Mesodermal cell (in vitro differentiated cells): Measurements from ENCODE around the gene LDLRAD4.

ENCODE experiments used
- H3K27ac ChIP-seq: 2 replicates; pipeline ENCODE4 v1.7.0; 2013; ENCODE audit warnings: mild to moderate bottlenecking, low read depth, low read length, moderate library complexity; ENCODE audit not compliant: severe bottlenecking
- H3K36me3 ChIP-seq: 2 replicates; pipeline ENCODE4 v1.7.1; 2013; ENCODE audit warnings: mild to moderate bottlenecking, low read length, moderate library complexity; ENCODE audit not compliant: control insufficient read depth, insufficient read depth
- H3K4me1 ChIP-seq: one replicate; pipeline ENCODE4 v1.7.1; 2013; ENCODE audit warnings: mild to moderate bottlenecking, low read length; ENCODE audit not compliant: insufficient read depth, control insufficient read depth, poor library complexity, severe bottlenecking
- H3K4me3 ChIP-seq: 2 replicates; pipeline ENCODE4 v1.7.0; 2013; ENCODE audit warnings: low read length, control low read depth, mild to moderate bottlenecking; ENCODE audit not compliant: insufficient read depth, poor library complexity, severe bottlenecking; ENCODE audit errors: extremely low read depth
- H3K9me3 ChIP-seq: 2 replicates; pipeline ENCODE4 v1.7.1; 2013; ENCODE audit warnings: mild to moderate bottlenecking, low read length, moderate library complexity; ENCODE audit not compliant: control insufficient read depth
- WGBS, 2 experiments: methylation state at CpG; one replicate each; pipeline ENCODE4 v1.1.5; 2013; ENCODE audit warnings: missing lambda C conversion rate in 2 of 2; ENCODE audit not compliant: insufficient coverage in 2 of 2; 5-methylcytosine and 5-hydroxymethylcytosine counted together

Gene LDLRAD4

DNA sequence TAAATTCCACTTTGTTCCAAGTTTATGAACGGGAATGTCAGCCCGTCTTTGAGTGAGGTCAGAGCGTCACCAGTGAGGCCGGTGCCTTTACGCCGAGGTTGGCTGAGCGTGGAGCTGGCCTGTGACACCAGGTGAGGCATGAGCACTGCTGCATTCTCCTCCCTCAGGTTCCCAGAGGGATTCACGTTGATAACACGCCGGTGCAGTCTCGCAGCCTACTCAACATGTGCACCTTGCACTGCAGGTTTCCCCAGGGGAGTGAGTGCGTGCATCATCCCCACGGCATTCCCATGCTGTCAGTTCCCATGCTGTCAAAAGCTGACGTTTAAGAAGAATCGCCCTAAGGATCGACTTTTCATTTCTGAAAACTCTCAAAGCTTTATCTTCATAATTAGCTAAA, 213.3 kb downstream of the LDLRAD4 start:
- no peak overlapping the region for H3K4me3 ChIP-seq
- no peaks in the 10 kb centered on the region for H3K4me1 ChIP-seq
- WGBS, 2 experiments, result 90 to 97% methylated on average over 13 to 16 of the region's 16 CpGs
- H3K36me3 ChIP-seq, result no peaks in the 10 kb centered on the region
- H3K27ac ChIP-seq, result no peak overlapping the region
- H3K9me3 ChIP-seq, result no peaks in the 10 kb centered on the region

DNA sequence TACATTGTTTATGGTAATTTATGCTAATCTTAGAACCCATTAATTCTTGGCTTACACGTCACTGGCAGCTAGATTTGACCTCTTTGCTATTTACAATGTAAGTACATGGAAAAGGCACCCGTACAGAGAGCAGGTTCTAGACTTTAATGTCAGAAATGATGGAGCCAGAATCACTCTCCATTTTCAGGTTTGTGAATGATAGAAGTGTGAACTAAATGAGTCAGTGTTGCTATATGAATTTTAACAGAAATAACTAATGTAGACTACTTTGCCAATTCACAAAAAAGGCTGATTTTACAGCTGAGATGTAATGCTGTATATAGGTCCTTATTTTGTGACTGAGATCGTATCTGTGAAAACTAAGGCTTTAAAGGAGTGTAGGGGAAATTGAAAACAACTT, 214.6 kb downstream of the LDLRAD4 start:
- no peaks in the 10 kb centered on the region for H3K9me3 ChIP-seq
- no peaks in the 10 kb centered on the region for H3K36me3 ChIP-seq
- no peak overlapping the region for H3K27ac ChIP-seq
- H3K4me3 ChIP-seq, result no peak overlapping the region
- 94 to 100% methylated on average over 2 of the region's 3 CpGs for WGBS, 2 experiments
- H3K4me1 ChIP-seq, result no peaks in the 10 kb centered on the region

DNA sequence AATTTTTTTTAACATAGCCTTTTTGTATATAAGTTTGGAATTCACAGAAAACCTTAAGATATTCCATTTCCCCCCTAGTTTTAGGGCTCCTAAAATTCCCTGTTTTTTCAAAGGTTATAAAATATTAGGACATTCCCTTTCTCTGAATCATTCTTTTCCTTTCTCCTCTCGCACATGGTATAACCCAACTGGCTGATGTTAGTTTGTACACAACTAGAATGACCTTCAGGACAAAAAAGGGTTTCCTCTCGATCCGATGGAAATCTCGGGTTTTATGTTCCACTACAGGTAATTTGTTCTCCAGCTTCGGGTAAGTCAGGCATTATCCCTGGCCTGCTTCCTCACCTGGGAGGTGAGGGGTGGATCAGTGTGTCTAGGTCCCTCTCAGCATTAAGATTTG, 215.1 kb downstream of the LDLRAD4 start:
- Histone ChIP-seq H3K4me1 (no peaks in the 10 kb centered on the region), H3K36me3 (no peaks in the 10 kb centered on the region), H3K27ac (no peak overlapping the region), H3K9me3 (no peaks in the 10 kb centered on the region), H3K4me3 (no peak overlapping the region)
- WGBS, 2 experiments, result 70 to 91% methylated on average over 2 to 4 of the region's 5 CpGs

DNA sequence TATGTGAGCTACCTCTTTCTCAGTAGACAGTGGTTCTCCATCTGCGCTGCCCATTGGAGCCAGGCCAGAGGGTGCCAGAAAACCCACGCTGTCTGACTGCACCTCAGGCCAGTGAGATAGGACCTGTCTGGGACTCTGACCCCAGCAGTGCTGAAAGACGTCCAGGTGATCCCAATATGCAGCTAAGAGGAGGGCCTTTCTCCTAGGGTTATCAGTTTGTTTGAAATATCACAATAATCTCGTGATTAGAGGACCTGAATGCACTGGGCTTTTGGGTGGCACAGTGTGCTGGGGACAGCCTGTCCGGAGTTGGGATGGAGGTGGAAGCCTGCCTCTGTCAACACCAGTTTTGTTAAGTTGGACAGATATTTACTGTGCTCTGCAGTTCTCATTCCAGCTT, 216.3 kb downstream of the LDLRAD4 start:
- H3K9me3 ChIP-seq, result no peaks in the 10 kb centered on the region
- WGBS, 2 experiments, result 90 to 98% methylated on average over 4 to 5 of the region's 5 CpGs
- H3K27ac ChIP-seq, result no peak overlapping the region
- H3K4me3 ChIP-seq, result no peak overlapping the region
- no peaks in the 10 kb centered on the region for H3K36me3 ChIP-seq
- no peaks in the 10 kb centered on the region for H3K4me1 ChIP-seq

DNA sequence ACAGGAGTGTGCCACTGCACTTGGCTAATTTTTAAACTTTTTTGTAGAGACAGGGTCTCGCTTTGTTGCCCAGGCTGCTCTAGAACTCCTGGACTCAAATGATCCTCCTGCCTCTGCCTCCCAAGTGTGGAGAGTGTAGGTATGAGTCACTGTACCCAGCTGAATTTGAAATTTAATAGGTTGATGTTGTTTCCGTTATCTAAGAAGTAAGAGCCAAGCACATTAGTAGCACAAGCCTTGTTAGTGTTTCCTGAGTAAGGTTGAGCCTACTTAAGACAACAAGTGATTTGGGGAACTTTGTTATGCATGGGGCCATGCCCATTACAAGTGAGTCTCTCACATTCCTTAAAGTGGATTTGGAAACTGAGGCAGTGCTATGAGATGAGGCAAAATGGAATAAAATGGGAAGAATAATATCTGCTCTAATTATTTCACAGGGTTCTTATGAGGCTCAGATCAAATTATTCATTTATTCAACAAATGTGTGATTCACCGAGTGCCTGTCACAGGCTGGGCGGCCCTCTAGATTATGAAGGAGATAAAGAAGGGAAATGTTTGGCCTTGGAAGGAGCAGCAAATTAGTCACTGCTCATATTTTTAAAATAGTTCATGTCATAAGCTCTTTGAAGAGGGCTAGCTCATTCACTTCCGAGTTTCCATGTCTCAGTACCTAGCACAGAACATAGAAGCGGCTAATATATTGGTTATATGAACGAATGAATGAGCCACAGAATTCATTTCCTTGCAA, 217.2 kb downstream of the LDLRAD4 start:
- 91 to 94% methylated on average over 2 to 3 of the region's 7 CpGs for WGBS, 2 experiments
- Histone ChIP-seq H3K9me3 (no peaks in the 10 kb centered on the region), H3K4me1 (no peaks in the 10 kb centered on the region), H3K27ac (no peak overlapping the region), H3K36me3 (no peaks in the 10 kb centered on the region), H3K4me3 (no peak overlapping the region)

DNA sequence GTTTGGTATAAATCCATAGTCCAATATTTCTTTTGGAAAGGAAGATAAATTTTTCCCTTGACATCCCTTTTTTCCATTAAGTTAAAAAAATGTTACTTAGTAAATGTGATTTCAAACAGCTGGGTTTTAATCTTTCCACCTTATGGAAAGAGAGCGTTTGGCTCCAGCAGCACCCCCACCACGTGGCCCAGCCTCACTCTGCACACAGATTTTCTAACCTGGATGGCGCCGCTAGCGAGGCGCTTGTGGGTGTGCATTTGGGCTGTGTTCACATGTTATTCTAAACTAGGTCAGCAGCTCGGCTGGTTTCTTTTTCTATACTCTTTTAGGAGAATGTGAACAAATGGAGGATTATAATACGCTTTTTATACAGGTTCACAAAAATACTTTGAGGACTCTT, 218.0 kb downstream of the LDLRAD4 start:
- H3K36me3 ChIP-seq, result no peaks in the 10 kb centered on the region
- no peak overlapping the region for H3K4me3 ChIP-seq
- 88 to 90% methylated on average over 2 to 8 of the region's 8 CpGs for WGBS, 2 experiments
- H3K27ac ChIP-seq, result no peak overlapping the region
- H3K9me3 ChIP-seq, result no peaks in the 10 kb centered on the region
- H3K4me1 ChIP-seq, result no peaks in the 10 kb centered on the region

DNA sequence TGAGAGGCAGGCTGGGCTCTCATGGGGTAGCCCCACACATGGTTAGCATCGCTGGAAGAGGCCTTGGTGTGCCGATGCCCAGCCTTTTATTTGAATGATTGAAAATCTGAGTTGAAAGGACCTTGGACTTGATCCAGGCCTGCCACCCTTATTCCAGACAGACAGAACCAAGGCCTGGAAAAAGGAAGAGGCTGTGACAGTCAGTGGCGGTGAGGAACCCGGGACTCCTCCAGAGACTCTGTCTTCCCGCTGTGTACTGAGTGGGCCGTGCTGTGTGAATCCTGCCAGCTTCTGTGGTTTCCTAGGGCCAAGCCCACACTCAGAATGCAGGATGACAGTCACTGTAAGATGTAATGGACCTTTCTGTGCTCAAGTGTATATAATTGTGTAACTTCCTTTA, 218.5 kb downstream of the LDLRAD4 start:
- Histone ChIP-seq H3K4me3 (no peak overlapping the region), H3K27ac (no peak overlapping the region), H3K36me3 (no peaks in the 10 kb centered on the region), H3K9me3 (no peaks in the 10 kb centered on the region), H3K4me1 (no peaks in the 10 kb centered on the region)
- WGBS, 2 experiments, result 91 to 100% methylated on average over 4 to 6 of the region's 6 CpGs

DNA sequence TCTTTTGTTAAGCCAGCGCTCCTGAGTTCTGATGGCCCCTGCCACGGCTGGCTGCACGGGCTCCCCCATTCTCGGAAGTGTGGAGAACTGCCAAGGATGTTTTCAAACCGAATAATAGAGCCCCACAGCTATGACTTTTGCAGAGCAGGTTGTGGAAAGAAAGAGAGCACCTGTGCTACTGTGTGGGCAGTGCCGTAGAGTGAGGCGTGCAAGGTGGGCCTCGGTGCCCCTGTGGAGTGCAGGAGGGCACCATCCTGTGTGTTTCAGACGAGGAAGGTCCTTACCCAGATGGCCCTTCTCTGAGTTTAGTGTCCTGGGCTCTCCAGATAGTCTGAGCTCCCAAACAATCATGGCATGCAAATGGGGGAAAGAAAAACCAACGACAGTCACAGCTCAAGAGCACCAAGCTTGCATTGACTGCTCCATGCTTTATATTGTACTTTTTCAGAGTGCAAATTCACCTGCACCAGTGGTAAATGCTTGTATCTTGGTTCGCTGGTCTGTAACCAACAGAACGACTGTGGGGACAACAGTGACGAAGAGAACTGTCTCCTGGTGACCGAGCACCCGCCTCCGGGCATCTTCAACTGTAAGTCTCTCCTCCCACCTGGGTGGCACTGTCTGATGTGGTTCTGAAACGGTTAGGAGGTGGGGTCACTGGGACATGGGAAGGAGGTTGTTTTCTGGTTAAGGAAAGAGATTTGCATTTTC, 219.4 kb downstream of the LDLRAD4 start:
- H3K9me3 ChIP-seq, result no peaks in the 10 kb centered on the region
- H3K4me3 ChIP-seq, result no peak overlapping the region
- H3K36me3 ChIP-seq, result no peaks in the 10 kb centered on the region
- 85 to 86% methylated on average over 9 to 12 of the region's 17 CpGs for WGBS, 2 experiments
- H3K27ac ChIP-seq, result no peak overlapping the region
- H3K4me1 ChIP-seq, result no peaks in the 10 kb centered on the region

DNA sequence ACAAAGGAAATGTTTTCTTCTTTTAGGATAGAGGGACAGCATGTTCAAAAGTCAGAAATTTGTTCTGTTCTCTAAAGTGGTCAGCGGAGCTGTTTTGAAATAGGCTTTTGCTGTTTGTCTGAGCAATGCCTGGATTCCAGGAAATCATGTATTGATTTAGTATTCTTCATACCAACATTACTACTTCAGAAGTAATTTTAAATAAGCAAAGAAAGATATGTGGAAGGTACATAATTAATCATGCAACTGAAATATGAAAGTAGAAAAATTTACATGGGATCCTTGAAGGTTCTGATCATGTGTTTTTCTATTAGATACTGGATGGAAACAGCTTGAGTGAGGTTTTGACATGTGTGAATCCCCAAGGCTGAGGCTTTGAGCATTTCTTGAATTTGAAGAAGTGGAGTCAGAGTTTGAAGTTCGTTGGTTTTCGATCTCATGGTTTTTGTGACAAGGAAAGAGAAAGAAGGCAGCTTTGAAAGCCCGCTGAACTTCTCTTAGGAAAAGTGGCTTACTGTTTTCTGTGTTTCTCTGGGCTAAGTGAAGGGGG, 220.0 kb downstream of the LDLRAD4 start:
- no peaks in the 10 kb centered on the region for H3K36me3 ChIP-seq
- no peaks in the 10 kb centered on the region for H3K4me1 ChIP-seq
- H3K9me3 ChIP-seq, result no peaks in the 10 kb centered on the region
- no peak overlapping the region for H3K4me3 ChIP-seq
- WGBS, 2 experiments, result 91 to 93% methylated on average over 3 of the region's 4 CpGs
- no peak overlapping the region for H3K27ac ChIP-seq

DNA sequence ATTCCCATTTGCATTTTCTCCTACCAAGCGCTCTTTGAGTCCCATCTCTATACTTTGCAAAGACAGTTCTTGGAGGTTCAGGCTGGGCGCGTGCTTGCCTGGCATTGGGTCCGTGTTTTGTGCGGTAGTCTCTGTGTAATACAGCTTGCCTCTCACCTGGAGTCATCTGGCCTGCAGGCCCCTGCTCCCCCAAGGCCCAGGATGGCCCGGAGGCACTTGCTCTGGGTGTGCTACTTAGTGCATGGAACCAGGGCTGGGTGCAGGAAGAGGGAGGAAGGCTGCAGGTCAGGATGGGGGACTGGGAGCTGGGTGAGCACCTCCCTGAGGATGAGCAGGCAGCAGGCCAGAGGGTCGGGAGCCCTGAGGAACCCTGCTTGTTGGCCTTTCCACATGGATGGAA, 220.9 kb downstream of the LDLRAD4 start:
- Histone ChIP-seq H3K27ac (no peak overlapping the region), H3K9me3 (no peaks in the 10 kb centered on the region)
- WGBS, 2 experiments, result 60 to 100% methylated on average over 1 to 5 of the region's 7 CpGs

More for the DNA sequence above, 220.9 kb downstream of the LDLRAD4 start:
- Histone ChIP-seq H3K4me3 (no peak overlapping the region), H3K4me1 (no peaks in the 10 kb centered on the region), H3K36me3 (no peaks in the 10 kb centered on the region)
